ENCODE data around the gene GALNT2.

DNA sequence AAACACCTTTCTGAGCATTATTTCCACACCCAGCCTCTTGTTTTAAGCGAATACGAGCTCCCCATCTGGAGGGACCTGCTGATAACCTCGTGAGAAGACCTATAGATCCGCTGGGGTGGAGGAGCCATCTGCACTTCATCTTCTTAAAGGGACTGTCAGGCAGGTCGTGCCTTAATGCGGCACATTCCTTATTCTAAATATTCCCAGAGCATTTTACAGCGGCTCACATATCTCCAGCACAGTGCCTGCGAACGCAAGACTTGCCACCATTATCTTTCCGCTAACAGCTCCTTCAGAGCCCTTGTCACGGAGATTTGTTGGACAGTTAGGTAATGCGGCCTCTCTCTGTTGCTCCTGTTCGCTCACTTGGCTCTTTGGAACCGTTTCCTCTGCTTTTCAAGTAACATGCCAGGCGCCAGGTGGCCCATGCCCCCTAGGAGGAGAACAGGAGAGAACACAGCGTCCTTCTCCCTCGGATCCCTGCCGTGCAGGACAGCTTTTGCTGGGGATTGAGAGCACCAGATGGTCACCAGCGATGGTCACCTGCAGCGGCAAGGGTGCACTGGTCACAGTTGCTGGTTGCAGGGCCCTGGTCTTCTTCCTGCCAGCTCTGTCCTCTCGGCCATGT lies 196.6 kb downstream of the GALNT2 start:
- TF ChIP-seq, protein P1, sequence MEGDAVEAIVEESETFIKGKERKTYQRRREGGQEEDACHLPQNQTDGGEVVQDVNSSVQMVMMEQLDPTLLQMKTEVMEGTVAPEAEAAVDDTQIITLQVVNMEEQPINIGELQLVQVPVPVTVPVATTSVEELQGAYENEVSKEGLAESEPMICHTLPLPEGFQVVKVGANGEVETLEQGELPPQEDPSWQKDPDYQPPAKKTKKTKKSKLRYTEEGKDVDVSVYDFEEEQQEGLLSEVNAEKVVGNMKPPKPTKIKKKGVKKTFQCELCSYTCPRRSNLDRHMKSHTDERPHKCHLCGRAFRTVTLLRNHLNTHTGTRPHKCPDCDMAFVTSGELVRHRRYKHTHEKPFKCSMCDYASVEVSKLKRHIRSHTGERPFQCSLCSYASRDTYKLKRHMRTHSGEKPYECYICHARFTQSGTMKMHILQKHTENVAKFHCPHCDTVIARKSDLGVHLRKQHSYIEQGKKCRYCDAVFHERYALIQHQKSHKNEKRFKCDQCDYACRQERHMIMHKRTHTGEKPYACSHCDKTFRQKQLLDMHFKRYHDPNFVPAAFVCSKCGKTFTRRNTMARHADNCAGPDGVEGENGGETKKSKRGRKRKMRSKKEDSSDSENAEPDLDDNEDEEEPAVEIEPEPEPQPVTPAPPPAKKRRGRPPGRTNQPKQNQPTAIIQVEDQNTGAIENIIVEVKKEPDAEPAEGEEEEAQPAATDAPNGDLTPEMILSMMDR (IDR thresholded peaks at IDR 0.05) = no peak
- TF ChIP-seq POLR2A (IDR thresholded peaks at IDR 0.05) = no peak

Data from adrenal gland (tissue), 5 donors.